OCI-LY3 (cell line): Measurements from ENCODE around the gene RFX3.

Source experiments
- EZH2phosphoT487 ChIP-seq: fragments of 200-600 bp; shearing (Covaris generic); IDR thresholded peaks from 2 replicates; pipeline ENCODE4 v1.6.1; 2018; ENCODE audit warnings: antibody characterized with exemption, mixed run types, low read depth
- TF ChIP-seq, protein P1 (sequence below): fragments of 200-600, 300-600 bp; sonication (generic); IDR thresholded peaks from 2 replicates; pipeline ENCODE4 v1.5.1; 2014; ENCODE audit warnings: antibody characterized with exemption, low read length, low read depth

DNA sequence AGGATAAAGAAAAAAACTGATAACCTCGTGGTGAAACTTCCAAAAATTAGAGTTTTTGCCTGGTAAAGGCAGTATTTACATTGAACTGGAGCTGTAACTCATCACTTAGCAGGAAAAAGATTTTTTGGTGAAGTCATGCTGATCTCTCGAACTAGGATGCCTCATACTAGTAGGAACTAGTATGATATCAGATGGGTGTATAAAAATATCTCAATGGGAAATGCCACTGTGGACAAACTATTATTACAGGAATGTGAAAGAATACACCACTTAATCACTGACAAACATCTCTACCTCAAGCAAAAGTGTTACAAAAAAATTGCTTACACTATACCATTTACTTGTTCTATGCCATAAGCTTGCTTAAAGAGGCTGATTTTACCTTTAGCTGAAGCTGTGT lies 28.4 kb downstream of the RFX3 start:
- TF ChIP-seq, protein P1, sequence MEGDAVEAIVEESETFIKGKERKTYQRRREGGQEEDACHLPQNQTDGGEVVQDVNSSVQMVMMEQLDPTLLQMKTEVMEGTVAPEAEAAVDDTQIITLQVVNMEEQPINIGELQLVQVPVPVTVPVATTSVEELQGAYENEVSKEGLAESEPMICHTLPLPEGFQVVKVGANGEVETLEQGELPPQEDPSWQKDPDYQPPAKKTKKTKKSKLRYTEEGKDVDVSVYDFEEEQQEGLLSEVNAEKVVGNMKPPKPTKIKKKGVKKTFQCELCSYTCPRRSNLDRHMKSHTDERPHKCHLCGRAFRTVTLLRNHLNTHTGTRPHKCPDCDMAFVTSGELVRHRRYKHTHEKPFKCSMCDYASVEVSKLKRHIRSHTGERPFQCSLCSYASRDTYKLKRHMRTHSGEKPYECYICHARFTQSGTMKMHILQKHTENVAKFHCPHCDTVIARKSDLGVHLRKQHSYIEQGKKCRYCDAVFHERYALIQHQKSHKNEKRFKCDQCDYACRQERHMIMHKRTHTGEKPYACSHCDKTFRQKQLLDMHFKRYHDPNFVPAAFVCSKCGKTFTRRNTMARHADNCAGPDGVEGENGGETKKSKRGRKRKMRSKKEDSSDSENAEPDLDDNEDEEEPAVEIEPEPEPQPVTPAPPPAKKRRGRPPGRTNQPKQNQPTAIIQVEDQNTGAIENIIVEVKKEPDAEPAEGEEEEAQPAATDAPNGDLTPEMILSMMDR, result no peak
- TF ChIP-seq EZH2phosphoT487, result no peak
